Heart left ventricle (tissue), 16 donors: ENCODE measurements around the gene CCDC9. TPM values are rescaled to one million over a fixed set of nuclear protein-coding genes. Genes with fewer than 3 reads are reported as not detected.

Source experiments
- ATAC-seq, 4 donors: fragments of 200-7000 bp; cut with Tn5 transposase; one replicate each; pipeline ENCODE4 v1.9.1; 2020 to 2022; ENCODE audit warnings: moderate library complexity in 4 of 4, mild to moderate bottlenecking in 3 of 4, moderate number of reproducible peaks in 1 of 4
- DNase-seq, 5 donors: peaks; one replicate each; pipeline ENCODE4 v3.0.0-alpha.2; 2020
- H3K27ac ChIP-seq, 12 donors: fragments of 200-600 bp; sonication (generic) in 4 of 12; one replicate each; pipeline versions ENCODE4 v1.5.0 to v1.8.0; 2016 to 2022; ENCODE audit warnings: mild to moderate bottlenecking in 2 of 12
- H3K27me3 ChIP-seq, 9 donors: fragments of 200-600 bp; sonication (generic) in 2 of 9; one replicate each; pipeline versions ENCODE4 v1.5.1 to v1.8.0; 2016 to 2022; ENCODE audit warnings: mild to moderate bottlenecking in 3 of 9
- H3K36me3 ChIP-seq, 9 donors: fragments of 200-600 bp; sonication (generic) in 2 of 9; one replicate each; pipeline versions ENCODE4 v1.5.0 to v1.8.0; 2018 to 2022; ENCODE audit warnings: mild to moderate bottlenecking in 2 of 9
- H3K4me1 ChIP-seq, 12 donors: fragments of 200-600 bp; sonication (generic) in 4 of 12; one replicate each; pipeline versions ENCODE4 v1.5.0 to v1.8.0; 2016 to 2022; ENCODE audit warnings: mild to moderate bottlenecking in 3 of 12
- H3K4me3 ChIP-seq, 12 donors: fragments of 200-600 bp; sonication (generic) in 4 of 12; one replicate each; pipeline versions ENCODE4 v1.5.0 to v1.8.0; 2017 to 2022; ENCODE audit warnings: mild to moderate bottlenecking in 9 of 12, moderate library complexity in 4 of 12
- H3K9me3 ChIP-seq, 12 donors: fragments of 200-600 bp; sonication (generic) in 4 of 12; one replicate each; pipeline versions ENCODE4 v1.5.0 to v1.8.0; 2016 to 2022; ENCODE audit warnings: mild to moderate bottlenecking in 1 of 12
- CTCF ChIP-seq, 12 donors: fragments of 200-600 bp; sonication (generic) in 4 of 12; IDR thresholded peaks; one replicate each; pipeline versions ENCODE4 v1.5.0 to v1.8.0; 2018 to 2022; ENCODE audit warnings: antibody characterized with exemption in 12 of 12, mild to moderate bottlenecking in 5 of 12
- POLR2A ChIP-seq, 2 donors: fragments of 450-650 bp; IDR thresholded peaks; one replicate each; pipeline ENCODE4 v1.6.1; 2017; ENCODE audit warnings: antibody characterized with exemption in 2 of 2, mild to moderate bottlenecking in 2 of 2, moderate library complexity in 2 of 2
- WGBS, 4 donors: extraction: QIAGEN DNeasy Blood & Tissue Kit in 2 of 4; methylation state at CpG; one replicate each; pipeline versions ENCODE4 v1.1.5 to v1.1.7; 2013 to 2018; 5-methylcytosine and 5-hydroxymethylcytosine counted together
- intact Hi-C, 10 donors: fragments of 100-400 bp; cut with DNase I; formaldehyde crosslinking; loops; one replicate each; pipeline versions ENCODE4 v1.11.1 to v1.14.2; 2022
- polyA plus RNA-seq, 2 donors: library from polyadenylated mRNA; stranded (reverse); fragments of 200-250 nt; gene quantifications; one replicate each; pipeline ENCODE4 v1.2.3, GENCODE V29; 2013
- total RNA-seq, 9 donors: library from RNA; depleted of rRNA in 2 of 9; stranded (reverse); fragments of >200 nt in 2 of 9; fragmentation: NEBNext Ultra II Directional in 3 of 9; extraction: Animal tissue kit (Norgen Biotek cat#: 25700) in 3 of 9; gene quantifications; one replicate each; pipeline versions ENCODE4 v1.1.0 to v1.2.4, GENCODE V29; 2016 to 2023
- donor health status: ischemic (EF 13 %, LVEDD 7.1; RV severe dilation, severe dysfunction).
- donor health status: healthy with polysubstance abuse.
- donor health status: DM: no; HTN: yes; CAD: no.
- donor health status: DM: no; HTN: no; CAD: no.
- donor health status: ischemic (EF 25% LVEDD 6.9; RV normal size, moderate dysfunction).
- donor health status: ischemic (EF 25% LVEDD 5.7; RV mildly dilated, moderate dysfunction).
- donor health status: healthy.
- donor health status: DM: yes; HTN: yes; CAD: no.
- donor health status: ischemic (EF 35%, LVEDD 5.7; RV mildly dilated, moderate dysfunction).
- donor health status: nonischemic (EF 11% LVEDD 7.7; RV severe dilation, severe dysfunction).
- donor health status: DM: yes; HTN: yes; CAD: no.
- donor health status: PGD.
- donor health status: ischemic (EF 29% LVEDD 5.4; RV normal size, mild dysfunction).
- donor health status: nonischemic (EF 23%, LVEDD 6.1; RV moderate dilation, normal function).

Gene CCDC9
- total and polyA plus RNA-seq, 11 donors, result 6.7 to 33.3 (median 15.5) TPM

- Histone ChIP-seq H3K9me3 (no peaks in the 10 kb centered on the region), H3K4me1 (peaks cover 0 to 46% (median 21%) of the 10 kb centered on the region in 12 donors), H3K27me3 (no peaks in the 10 kb centered on the region), H3K36me3 (no peaks in the 10 kb centered on the region), H3K4me3 (peak overlapping the region in 4 of 12 donors; percentile 2 to 96 (median 59)), H3K27ac (peak overlapping the region in 7 of 12 donors; percentile 30 to 100 (median 76))
- ATAC-seq (no peak), DNase-seq (no peak)
- TF ChIP-seq POLR2A (IDR thresholded peaks at IDR 0.05) (no peak), CTCF (IDR thresholded peaks at IDR 0.05) (no peak)
- WGBS, 4 donors, result 52 to 56% (median 55%) methylated on average over 16 of the region's 16 CpGs
- intact Hi-C loops, result no loop called here
Observed at GRCh38 chr19:47232422-47233211, 23.7 kb upstream of the CCDC9 start.

GRCh38 chr19:47236072-47236675 is 20.2 kb upstream of the CCDC9 start:
- TF ChIP-seq CTCF (IDR thresholded peaks at IDR 0.05) (no peak), POLR2A (IDR thresholded peaks at IDR 0.05) (no peak)
- 91 to 93% (median 92%) methylated on average over 12 of the region's 12 CpGs for WGBS, 4 donors
- no peak overlapping the region for H3K4me3 ChIP-seq
- H3K36me3 ChIP-seq, result no peaks in the 10 kb centered on the region
- H3K27me3 ChIP-seq, result peaks cover 0 to 19% (median 0%) of the 10 kb centered on the region in 9 donors
- H3K27ac ChIP-seq, result no peak overlapping the region
- intact Hi-C loops, result no loop called here
- H3K4me1 ChIP-seq, result peaks cover 0 to 41% (median 25%) of the 10 kb centered on the region in 12 donors
- DNase-seq (no peak), ATAC-seq (no peak)
- H3K9me3 ChIP-seq, result no peaks in the 10 kb centered on the region

GRCh38 chr19:47239152-47239551 is 17.2 kb upstream of the CCDC9 start:
- WGBS, 4 donors, result 6 to 15% (median 8%) methylated on average over 11 to 16 of the region's 16 CpGs
- intact Hi-C loops, result no loop called here

More at GRCh38 chr19:47239152-47239551, 17.2 kb upstream of the CCDC9 start:
- Histone ChIP-seq H3K4me1 (peaks cover 0 to 40% (median 27%) of the 10 kb centered on the region in 12 donors), H3K36me3 (no peaks in the 10 kb centered on the region), H3K27ac (no peak overlapping the region), H3K9me3 (no peaks in the 10 kb centered on the region), H3K27me3 (peaks cover 0 to 19% (median 0%) of the 10 kb centered on the region in 9 donors), H3K4me3 (peak overlapping the region in 9 of 12 donors; percentile 13 to 53 (median 38))
- no peak for ATAC-seq
- DNase-seq, result no peak
- TF ChIP-seq POLR2A (IDR thresholded peaks at IDR 0.05), result no peak
- TF ChIP-seq CTCF (IDR thresholded peaks at IDR 0.05), result no peak
